ENCODE data around the gene PECR.
A peak's percentile ranks its signal among the peaks of the same experiment; 100 is the strongest.

The PECR gene

DNA sequence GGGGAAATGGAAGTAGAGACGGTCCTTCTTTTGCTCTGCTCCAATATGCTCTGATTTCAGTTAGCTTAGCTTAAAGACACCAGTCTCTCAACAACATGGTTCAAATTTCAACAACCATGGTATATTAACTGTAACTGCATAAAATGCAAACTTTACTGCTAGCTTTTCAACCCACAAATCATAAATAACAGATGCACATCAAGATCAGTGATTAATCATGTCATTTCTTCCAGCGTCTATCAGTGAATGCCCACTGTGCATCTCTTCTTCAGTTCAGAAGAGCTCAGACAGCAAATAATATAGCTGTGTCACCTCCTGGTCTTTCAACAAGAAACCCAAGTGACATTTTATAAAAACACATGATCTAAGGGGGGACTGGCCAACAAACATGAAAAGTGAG is 12.6 kb downstream of the PECR start:
- no peak for DNase-seq

- DNase-seq, result no peak
Measured at GRCh38 chr2:216066230-216066629, 15.4 kb downstream of the PECR start.

DNA sequence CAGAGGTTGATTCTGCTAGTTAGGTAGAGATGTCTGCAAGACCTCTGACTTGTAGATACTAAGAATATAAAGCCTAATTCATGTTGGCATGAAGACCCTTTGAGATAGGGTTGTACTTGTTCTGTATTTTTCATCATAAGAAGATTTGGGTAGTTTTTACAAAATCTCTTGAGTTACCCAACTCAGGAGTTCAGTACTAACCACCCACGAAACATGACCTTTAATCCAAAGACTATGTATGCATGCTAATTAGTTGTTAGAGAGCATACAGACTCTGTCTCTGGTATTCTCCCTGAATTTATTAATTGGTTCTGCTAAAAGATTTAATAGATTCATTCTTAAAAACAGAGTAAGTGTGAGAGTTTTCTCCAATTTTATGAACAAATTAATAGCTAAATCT is 16.9 kb downstream of the PECR start:
- DNase-seq, result no peak

DNA sequence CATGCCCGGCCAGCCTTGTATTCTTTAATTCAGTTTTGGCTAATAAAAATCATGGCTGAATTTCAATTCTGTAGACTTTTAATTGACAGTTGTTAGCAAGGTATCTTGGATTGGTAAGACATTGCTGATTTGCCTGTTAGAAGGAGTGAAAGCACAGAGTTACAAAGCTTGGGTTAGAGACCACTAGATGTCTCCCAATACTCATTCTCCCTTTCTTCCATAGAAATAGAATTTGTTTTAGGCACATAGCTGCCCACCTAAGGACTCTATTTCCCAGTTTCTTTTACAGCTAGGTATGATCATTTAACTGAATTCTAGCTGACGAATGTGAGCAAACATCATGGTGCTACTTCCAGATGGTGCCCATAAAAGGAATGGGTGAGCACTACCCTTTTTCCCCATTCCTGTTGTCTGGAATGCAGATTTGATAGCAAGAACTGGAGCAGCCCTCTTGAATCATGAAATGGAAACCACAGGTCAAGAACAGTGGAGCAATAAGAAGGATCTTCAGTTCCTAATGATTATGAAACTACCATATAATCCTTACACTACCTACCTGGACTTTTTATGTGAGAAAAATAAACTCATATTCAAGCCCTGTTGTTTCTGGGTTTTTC is 17.5 kb downstream of the PECR start:
- no peak for DNase-seq

DNA sequence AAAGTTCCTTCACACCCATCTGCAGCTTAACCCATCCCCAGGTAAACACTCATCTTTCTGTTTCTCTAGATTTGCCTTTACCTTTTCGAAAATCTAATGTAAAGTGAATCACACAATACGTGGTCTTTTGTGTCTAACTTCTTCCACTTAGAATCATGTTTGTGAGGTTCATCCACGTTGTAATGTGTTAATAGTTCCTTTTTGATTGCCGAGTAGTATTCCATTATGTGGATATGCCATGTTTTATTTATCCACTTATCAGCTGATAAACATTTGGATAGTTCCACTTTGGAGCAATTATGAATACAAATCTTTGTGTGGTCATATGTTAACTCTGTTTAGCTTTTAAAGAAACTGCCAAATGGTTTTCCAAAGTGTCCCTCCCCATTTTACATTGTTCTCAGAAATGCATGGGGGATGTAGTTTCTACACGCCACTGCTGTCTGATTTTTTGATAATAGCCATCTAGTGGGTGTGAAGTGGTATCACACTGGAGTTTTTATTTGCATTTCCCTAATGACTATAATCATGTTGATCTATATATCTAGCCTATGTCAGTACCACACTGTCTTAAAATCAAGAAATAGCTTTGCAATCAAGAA is 22.3 kb downstream of the PECR start:
- DNase-seq, result no peak

- peak; percentile 57 for DNase-seq
Measured at GRCh38 chr2:216057688-216058193, 23.9 kb downstream of the PECR start.

DNA sequence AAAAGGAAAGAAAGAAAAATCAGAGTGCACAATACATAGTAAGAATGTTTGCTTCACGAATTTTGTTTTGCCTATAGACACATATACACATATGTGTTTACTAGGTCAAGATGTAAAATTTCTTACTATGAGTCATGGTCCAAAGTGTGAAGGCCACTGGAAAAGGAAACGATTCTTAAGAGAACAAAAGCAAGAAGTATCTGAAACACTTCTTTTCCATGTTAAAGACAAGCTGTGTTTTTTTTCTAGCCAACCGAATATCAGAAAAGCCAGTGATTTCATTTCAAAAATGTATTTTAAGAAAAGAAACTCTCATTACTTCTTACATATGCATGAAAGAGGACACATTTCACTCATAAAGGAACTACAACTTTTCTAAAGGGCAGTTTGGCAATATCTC is 24.9 kb downstream of the PECR start:
- no peak for DNase-seq

DNA sequence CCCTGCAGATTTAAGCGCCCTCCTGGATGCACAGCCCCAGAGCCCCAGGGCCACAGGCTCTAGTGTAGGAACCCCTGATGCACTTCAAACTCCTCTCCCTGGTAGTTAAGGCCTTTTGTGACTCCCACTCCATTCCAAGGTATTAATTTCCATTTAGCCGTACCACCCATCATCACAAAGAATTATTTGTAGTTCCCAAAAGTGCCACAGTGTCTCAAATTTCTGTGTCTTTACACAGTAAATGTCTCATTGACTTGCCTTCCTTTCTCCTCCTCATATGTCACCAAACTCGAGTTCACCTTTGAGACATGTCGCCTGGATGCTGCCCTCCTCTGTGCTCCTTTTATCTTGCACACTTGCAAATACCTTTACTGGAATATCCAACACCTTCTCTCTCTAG is 25.9 kb downstream of the PECR start:
- no peak for DNase-seq

GRCh38 chr2:216052420-216052819 is 29.2 kb downstream of the PECR start:
- no peak for DNase-seq

DNA sequence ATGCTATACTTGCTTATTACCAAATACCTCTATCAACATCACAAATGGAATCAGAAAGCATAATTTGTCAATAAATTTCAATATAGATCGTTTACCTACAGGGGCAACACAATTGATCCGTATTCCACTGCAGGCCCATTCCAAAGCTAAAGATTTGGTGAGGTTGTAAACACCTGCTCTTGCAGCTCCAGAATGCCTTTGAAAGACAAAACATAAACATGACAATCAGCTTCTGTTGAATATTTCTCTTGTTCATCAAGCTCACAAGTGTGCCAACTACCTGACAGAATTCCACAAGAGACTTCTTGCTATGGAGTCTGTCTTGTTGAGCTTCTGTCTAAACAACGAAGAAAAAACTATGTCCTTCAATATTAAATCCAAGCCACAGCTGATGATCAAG is 30.3 kb downstream of the PECR start:
- no peak for DNase-seq

DNA sequence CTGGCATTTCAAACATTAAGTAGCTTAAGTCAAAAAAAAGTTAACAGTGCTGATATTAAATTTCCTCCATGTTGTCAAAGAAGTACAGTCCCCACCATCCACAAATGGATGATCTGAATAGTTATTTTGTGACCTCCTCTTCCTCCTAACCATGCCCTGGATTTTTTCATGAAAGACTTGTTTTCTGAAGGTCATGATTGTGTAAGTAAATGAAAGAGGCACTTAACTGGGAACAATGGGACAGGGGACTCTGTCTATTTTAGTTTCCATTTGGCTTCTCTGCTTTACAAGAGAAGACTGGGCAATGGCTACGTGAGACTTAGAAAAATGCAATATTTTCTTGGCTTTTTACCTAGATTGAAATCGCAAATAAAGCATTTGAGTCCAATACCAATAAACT is 32.2 kb downstream of the PECR start:
- DNase-seq, result no peak

GRCh38 chr2:216047397-216047796 is 34.2 kb downstream of the PECR start:
- DNase-seq, result no peak

GRCh38 chr2:216044883-216045486 is 36.6 kb downstream of the PECR start:
- no peak for DNase-seq

DNA sequence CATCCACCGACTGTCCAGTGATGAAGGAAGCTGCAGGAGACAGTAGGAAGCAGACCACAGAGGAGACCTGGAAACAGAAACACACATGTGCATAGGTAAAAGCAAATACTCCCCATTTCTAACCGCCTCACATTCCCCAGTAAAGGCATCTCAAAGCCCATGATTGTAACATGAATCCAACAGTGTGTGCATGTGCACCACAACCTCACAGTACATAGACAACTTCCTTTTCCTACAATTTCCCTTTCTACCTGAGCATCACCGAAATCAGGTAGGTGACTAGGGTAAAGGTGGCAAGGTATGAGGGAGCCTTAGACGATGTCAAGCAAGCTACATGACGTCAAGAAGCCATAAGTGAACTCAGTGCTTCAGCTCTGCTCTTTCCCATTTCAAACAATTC is 37.7 kb downstream of the PECR start:
- DNase-seq, result no peak

- DNase-seq, result no peak
Measured at GRCh38 chr2:216041438-216041837, 40.2 kb downstream of the PECR start.

DNA sequence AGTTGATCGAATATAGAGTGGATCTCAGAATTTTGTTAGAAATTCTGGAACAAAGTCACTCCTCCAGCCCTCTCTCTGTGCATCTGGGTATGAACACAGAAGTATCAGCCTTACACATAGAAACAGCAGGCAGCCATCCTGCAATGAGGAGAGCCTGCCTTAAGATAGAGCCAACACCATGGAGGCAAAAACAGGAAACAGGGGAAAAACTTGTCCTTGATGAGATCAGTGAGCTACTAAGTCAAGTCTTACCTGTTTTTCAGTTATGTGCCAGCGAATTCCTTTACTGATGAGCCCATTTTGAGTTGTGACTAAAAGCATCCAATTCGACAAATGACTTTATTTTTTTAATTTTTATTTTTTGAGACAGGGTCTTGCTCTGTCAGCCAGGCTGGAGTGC is 41.7 kb downstream of the PECR start:
- no peak for DNase-seq

GRCh38 chr2:216034065-216034464 is 47.5 kb downstream of the PECR start:
- DNase-seq, result peak; percentile 86

DNA sequence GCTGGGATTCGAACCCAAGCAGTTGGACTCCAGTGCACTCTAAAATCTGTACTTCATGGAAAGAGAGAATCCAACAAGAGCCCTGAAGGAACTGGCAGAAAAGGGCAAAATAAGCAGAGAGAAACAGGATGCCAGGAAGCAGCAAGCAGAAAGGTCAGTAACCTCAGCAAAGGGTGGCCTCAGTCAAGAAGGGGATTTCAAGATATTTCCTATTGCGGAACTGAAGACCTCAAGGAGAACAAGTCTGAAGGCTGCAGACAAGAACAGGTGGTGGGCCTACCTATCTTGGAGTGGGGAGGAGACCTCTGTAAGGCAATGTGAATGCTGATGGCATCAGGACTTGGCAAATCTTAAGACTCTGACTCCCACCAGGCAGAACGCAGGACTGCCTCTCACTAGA is 48.2 kb downstream of the PECR start:
- no peak for DNase-seq

DNA sequence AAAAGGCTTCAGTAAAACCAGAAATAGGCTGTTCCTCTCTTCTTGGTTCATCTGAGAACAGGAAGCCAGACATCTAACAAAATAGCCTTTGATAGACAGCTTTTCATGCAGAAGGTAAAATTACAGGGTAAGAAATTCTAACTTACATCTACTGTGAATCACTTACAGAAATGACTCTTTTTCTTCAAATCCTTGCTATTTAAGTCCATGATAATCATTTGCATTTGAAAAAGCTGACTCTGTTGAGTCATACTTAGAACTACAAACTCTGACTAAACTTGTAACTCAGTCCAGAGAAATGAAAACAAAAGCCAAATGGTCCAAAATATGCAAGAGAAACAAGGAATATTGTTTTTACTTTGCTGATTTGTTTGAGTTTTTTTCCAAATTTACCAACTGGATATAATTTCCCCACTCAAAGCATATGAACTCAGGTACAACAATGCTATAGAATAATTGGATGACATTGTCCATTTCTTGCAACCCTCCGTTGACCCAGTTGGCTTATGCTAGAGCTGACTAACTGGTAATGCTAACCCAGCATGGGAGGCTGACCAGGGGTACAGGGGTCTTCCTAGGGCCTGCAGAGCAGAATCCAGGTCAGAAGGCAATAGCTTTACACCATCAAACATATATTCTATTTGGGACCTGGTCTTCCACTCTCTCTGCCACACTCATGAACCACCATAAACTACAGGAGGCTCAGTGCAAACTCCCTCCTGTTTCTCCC is 49.5 kb downstream of the PECR start:
- no peak for DNase-seq

GRCh38 chr2:216030216-216030615 is 51.4 kb downstream of the PECR start:
- no peak for DNase-seq

- no peak for DNase-seq
Measured at GRCh38 chr2:216029416-216030129, 52.0 kb downstream of the PECR start.

- DNase-seq, result no peak
Measured at GRCh38 chr2:216024779-216025336, 56.8 kb downstream of the PECR start.

Measured in stimulated activated CD4-positive, alpha-beta T cell treated with anti-CD3 and anti-CD28 coated beads, Interleukin-15, amount 100 ng/mL, for 24 hours (primary cell).